ENCODE results near the gene PROM1.
A peak's percentile ranks its signal among the peaks of the same experiment; 100 is the strongest.

Gene PROM1

GRCh38 chr4:15921592-15921932, 162.3 kb downstream of the PROM1 start:
- Histone ChIP-seq H3K14ac (ENCODE audit: low read length) (no peak overlapping the region), H3K79me2 (ENCODE audit: control insufficient read depth, insufficient read depth, low read length, poor library complexity) (no peaks in the 10 kb centered on the region), H2BK12ac (ENCODE audit: low read length) (no peak overlapping the region), H3K4me3 (ENCODE audit: low read depth, low read length) (no peak overlapping the region), H3K27ac (ENCODE audit: low read depth, low read length) (no peak overlapping the region), H2BK5ac (ENCODE audit: low read depth, low read length, poor library complexity) (no peak overlapping the region), H3K4me2 (ENCODE audit: low read length) (no peak overlapping the region), H3K4ac (ENCODE audit: low read depth, low read length) (no peak overlapping the region), H4K12ac (ENCODE audit: low read depth, low read length) (no peak overlapping the region), H4K8ac (ENCODE audit: low read depth, low read length) (no peak overlapping the region), H3K4me1 (ENCODE audit: control insufficient read depth in 1 of 2, insufficient read depth in 2 of 2, low read length in 2 of 2) (no peaks in the 10 kb centered on the region), H3K36me3 (ENCODE audit: control insufficient read depth in 1 of 2, insufficient read depth in 2 of 2, low read length in 2 of 2) (no peaks in the 10 kb centered on the region), H3K9ac (ENCODE audit: low read length) (no peak overlapping the region), H3K79me1 (ENCODE audit: low read length) (no peaks in the 10 kb centered on the region), H2BK120ac (ENCODE audit: insufficient read depth, low read length, poor library complexity) (no peak overlapping the region), H2AFZ (ENCODE audit: insufficient read depth, low read length, poor library complexity) (no peak overlapping the region), H3K9me3 (ENCODE audit: insufficient read depth, low read depth, low read length) (peaks cover 2% of the 10 kb centered on the region), H4K91ac (ENCODE audit: low read depth, low read length) (no peak overlapping the region), H2AK5ac (ENCODE audit: low read length) (no peak overlapping the region), H3K18ac (ENCODE audit: low read length) (no peak overlapping the region), H3K23ac (ENCODE audit: low read length) (no peak overlapping the region), H3K27me3 (ENCODE audit: insufficient read depth, low read length) (no peaks in the 10 kb centered on the region)
- no CpG with 5 or more reads among the region's 1 CpG for WGBS (ENCODE audit: extremely low coverage, insufficient coverage, insufficient read length)
- DNase-seq, result no peak

GRCh38 chr4:15920723-15921591, 162.9 kb downstream of the PROM1 start:
- Histone ChIP-seq H3K9me3 (ENCODE audit: insufficient read depth, low read depth, low read length) (peaks cover 3% of the 10 kb centered on the region), H3K14ac (ENCODE audit: low read length) (no peak overlapping the region), H3K27me3 (ENCODE audit: insufficient read depth, low read length) (no peaks in the 10 kb centered on the region)

GRCh38 chr4:15918484-15919129, 165.2 kb downstream of the PROM1 start:
- Histone ChIP-seq H3K4ac (ENCODE audit: low read depth, low read length) (no peak overlapping the region), H3K9me3 (ENCODE audit: insufficient read depth, low read depth, low read length) (peaks cover 3% of the 10 kb centered on the region), H3K36me3 (ENCODE audit: control insufficient read depth in 1 of 2, insufficient read depth in 2 of 2, low read length in 2 of 2) (no peaks in the 10 kb centered on the region), H3K23ac (ENCODE audit: low read length) (no peak overlapping the region), H4K12ac (ENCODE audit: low read depth, low read length) (no peak overlapping the region), H3K79me2 (ENCODE audit: control insufficient read depth, insufficient read depth, low read length, poor library complexity) (no peaks in the 10 kb centered on the region), H3K9ac (ENCODE audit: low read length) (no peak overlapping the region), H3K4me1 (ENCODE audit: control insufficient read depth in 1 of 2, insufficient read depth in 2 of 2, low read length in 2 of 2) (no peaks in the 10 kb centered on the region), H3K4me2 (ENCODE audit: low read length) (no peak overlapping the region), H3K27me3 (ENCODE audit: insufficient read depth, low read length) (no peaks in the 10 kb centered on the region), H3K79me1 (ENCODE audit: low read length) (no peaks in the 10 kb centered on the region), H2AFZ (ENCODE audit: insufficient read depth, low read length, poor library complexity) (no peak overlapping the region), H2BK12ac (ENCODE audit: low read length) (no peak overlapping the region), H3K18ac (ENCODE audit: low read length) (no peak overlapping the region), H4K91ac (ENCODE audit: low read depth, low read length) (no peak overlapping the region), H3K27ac (ENCODE audit: low read depth, low read length) (no peak overlapping the region), H3K14ac (ENCODE audit: low read length) (no peak overlapping the region), H3K4me3 (ENCODE audit: low read depth, low read length) (no peak overlapping the region), H2BK5ac (ENCODE audit: low read depth, low read length, poor library complexity) (no peak overlapping the region), H4K8ac (ENCODE audit: low read depth, low read length) (no peak overlapping the region), H2AK5ac (ENCODE audit: low read length) (no peak overlapping the region), H2BK120ac (ENCODE audit: insufficient read depth, low read length, poor library complexity) (no peak overlapping the region)
- WGBS (ENCODE audit: extremely low coverage, insufficient coverage, insufficient read length), result no CpG with 5 or more reads among the region's 4 CpGs
- DNase-seq, result peak; percentile 38 to 49

More at GRCh38 chr4:15920723-15921591, 162.9 kb downstream of the PROM1 start:
- Histone ChIP-seq H4K12ac (ENCODE audit: low read depth, low read length) (no peak overlapping the region), H3K27ac (ENCODE audit: low read depth, low read length) (no peak overlapping the region), H2AFZ (ENCODE audit: insufficient read depth, low read length, poor library complexity) (no peak overlapping the region), H3K9ac (ENCODE audit: low read length) (no peak overlapping the region), H2BK12ac (ENCODE audit: low read length) (no peak overlapping the region), H2AK5ac (ENCODE audit: low read length) (no peak overlapping the region), H3K18ac (ENCODE audit: low read length) (no peak overlapping the region), H3K36me3 (ENCODE audit: control insufficient read depth in 1 of 2, insufficient read depth in 2 of 2, low read length in 2 of 2) (no peaks in the 10 kb centered on the region), H3K79me2 (ENCODE audit: control insufficient read depth, insufficient read depth, low read length, poor library complexity) (no peaks in the 10 kb centered on the region), H3K4me2 (ENCODE audit: low read length) (no peak overlapping the region), H3K4me1 (ENCODE audit: control insufficient read depth in 1 of 2, insufficient read depth in 2 of 2, low read length in 2 of 2) (no peaks in the 10 kb centered on the region), H3K4me3 (ENCODE audit: low read depth, low read length) (no peak overlapping the region), H2BK120ac (ENCODE audit: insufficient read depth, low read length, poor library complexity) (no peak overlapping the region), H3K4ac (ENCODE audit: low read depth, low read length) (no peak overlapping the region), H4K8ac (ENCODE audit: low read depth, low read length) (no peak overlapping the region), H4K91ac (ENCODE audit: low read depth, low read length) (no peak overlapping the region), H3K79me1 (ENCODE audit: low read length) (no peaks in the 10 kb centered on the region), H2BK5ac (ENCODE audit: low read depth, low read length, poor library complexity) (no peak overlapping the region), H3K23ac (ENCODE audit: low read length) (no peak overlapping the region)
- peak; percentile 74 to 79 for DNase-seq
- no CpG with 5 or more reads among the region's 4 CpGs for WGBS (ENCODE audit: extremely low coverage, insufficient coverage, insufficient read length)

Data from trophoblast cell (in vitro differentiated cells and primary cell).